T-helper 22 cell (primary cell): ENCODE results near the gene VWCE.
"Not testable (repeated sequence)": the region's sequence is repeated elsewhere in the genome, so short reads cannot be mapped to it uniquely, and the experiment has no call there.

Source experiments
- DNase-seq: peaks from one replicate; pipeline ENCODE4 v3.0.0-alpha.2; 2020; ENCODE audit warnings: low read depth

VWCE gene

DNA sequence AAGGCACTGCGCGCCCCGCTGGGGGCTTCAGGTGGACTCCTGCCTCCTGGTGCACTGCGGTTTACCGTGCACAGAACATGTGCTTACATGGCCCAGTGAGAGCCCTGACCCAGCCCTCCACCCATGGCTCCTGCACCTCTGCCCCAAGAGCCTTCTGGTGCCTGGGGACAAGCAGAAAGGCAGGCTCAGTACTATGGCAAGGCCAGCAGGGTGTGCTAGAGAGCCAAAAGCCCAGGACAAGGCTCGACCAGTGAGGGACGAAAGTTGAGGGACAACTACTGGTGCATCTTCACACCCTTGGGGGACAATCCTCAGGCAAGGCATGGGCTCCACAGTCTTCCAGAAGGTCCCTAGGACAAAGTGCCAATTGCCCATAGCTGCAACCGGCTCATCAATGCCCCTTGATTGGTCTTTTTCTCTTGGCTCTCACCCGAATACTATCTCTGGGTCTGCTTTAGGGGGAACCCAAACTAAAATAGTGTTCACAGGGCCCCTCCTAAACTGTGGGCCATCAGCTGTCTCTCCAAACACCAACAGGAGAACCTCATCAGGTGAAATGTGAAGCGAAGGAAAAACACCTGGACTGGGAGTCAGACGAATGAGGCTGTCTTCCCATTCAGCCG is 40.6 kb downstream of the VWCE start:
- no peak for DNase-seq

GRCh38 chr11:61252332-61252731 is 42.8 kb downstream of the VWCE start:
- not testable (repeated sequence) for DNase-seq

DNA sequence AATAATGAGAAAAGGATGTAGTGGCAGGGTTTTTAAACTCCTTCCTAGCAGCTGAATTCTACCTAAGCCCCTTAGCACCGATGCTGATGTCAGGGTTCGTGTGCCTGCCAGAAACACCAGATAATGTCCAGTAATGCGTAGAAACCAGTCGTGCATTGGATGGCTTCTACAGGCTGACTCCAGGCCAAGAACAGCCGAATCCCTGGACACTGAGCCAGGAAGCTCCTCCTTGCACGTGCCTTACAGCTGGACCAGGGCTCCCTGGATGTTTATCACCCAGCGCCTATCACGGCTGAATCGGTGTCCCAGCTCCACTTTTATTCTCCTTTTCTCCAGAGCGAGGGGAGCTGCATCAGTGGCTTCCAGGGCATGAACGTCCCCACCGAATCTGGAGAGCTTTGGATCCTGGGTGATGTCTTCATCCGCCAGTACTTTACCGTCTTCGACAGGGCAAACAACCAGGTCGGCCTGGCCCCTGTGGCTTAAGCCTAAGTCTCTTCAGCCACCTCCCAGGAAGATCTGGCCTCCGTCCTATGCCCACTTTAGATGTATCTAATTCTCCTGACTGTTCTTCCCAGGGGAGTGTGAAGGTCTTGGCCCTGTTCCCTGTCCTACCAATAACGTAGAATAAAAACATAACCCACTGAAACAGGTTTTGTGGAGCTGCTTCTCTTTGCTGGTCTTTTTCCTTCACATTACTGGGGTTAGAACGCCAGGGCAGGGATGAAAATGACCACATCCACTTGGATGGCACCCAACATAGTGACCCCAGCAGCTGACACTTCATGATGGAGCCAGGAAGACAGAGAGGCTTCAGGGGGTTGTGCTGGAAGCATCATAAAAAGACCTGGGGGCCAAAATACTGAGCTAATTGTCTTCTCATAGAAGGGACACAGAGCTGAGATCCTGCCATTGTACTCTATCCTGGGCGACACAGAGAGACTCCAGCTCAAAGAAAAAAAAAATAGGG is 44.0 kb downstream of the VWCE start:
- DNase-seq = not testable (repeated sequence)

GRCh38 chr11:61249201-61249600 is 45.9 kb downstream of the VWCE start:
- DNase-seq = not testable (repeated sequence)

- not testable (repeated sequence) for DNase-seq
Measured at GRCh38 chr11:61248071-61248470, 47.0 kb downstream of the VWCE start.

DNA sequence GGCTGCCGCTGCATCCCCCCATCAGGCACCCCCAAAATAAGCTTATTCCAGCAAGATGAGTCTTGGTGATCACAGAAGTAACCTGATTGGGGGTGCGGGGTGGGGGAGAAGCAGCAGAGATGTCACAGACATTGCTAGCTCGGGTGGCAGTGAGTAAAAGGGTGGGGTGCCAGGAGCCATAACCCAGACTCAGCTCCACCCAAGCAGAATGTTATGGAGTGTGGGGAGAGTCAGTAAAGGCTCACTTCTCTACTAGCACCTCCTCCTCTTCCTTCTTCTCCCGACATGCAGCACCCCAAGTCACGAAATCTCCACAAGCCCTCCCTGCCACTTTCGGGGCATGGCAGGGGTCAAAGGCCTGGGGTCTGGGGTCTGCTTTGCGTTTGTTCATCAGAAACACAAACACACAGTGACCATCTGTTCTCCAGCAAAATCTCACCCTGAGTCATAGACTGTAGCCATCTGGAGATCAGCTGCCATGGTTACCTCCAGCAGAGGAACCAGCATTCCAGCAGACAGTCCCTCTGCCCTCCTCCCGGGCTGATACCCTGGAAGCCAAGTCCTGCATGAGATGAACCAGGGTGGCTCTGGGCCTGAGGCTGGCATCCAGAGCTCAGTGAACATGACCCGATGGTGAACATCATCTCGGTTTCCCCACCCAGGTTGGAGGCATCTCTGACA is 49.7 kb downstream of the VWCE start:
- not testable (repeated sequence) for DNase-seq

DNA sequence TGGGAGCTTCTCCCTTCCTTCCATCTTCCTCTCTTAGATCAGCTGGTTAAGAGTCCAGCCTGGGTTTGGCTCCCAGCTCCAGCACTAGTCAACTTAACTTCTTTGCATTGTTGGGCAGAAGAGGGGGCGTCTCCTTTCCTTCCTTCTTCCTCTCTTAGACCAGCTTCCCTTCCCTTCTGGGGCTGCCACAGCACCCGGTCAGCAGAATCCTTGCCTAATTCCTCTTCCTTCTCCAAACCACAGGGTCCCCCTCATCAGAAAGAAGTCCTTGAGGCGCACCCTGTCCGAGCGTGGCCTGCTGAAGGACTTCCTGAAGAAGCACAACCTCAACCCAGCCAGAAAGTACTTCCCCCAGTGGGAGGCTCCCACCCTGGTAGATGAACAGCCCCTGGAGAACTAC is 53.6 kb downstream of the VWCE start:
- DNase-seq = not testable (repeated sequence)

- not testable (repeated sequence) for DNase-seq
Measured at GRCh38 chr11:61240875-61241274, 54.2 kb downstream of the VWCE start, which contains the start of gene PGA5. Gene PGA5 (plus strand): TSS chr11:61241175. CDS start chr11:61241227, 52 bp downstream.

GRCh38 chr11:61240288-61240687 is 54.8 kb downstream of the VWCE start:
- DNase-seq = not testable (repeated sequence)

DNA sequence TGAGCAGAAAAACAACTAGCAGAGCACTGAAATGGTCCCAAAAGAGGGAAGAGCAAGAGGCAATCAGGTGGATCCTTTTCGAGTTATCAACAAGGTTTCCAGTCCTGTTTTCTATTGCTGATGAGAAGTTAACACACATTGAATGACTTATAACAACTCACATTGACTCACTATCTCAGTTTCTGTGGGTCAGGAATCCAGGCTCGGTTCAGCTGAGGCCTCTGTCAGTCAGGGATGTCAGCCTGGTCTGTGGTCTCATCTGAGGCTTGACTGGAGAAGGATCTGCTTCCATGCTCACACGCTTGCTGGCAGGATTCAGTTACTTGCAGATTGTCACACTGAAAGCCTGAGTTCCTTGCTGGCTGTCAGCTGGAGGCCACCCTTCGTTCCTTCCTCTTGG is 58.0 kb downstream of the VWCE start:
- DNase-seq = not testable (repeated sequence)

GRCh38 chr11:61232548-61233145 is 62.5 kb downstream of the VWCE start:
- not testable (repeated sequence) for DNase-seq

- DNase-seq = not testable (repeated sequence)
Measured at GRCh38 chr11:61231585-61231984, 63.5 kb downstream of the VWCE start.

DNA sequence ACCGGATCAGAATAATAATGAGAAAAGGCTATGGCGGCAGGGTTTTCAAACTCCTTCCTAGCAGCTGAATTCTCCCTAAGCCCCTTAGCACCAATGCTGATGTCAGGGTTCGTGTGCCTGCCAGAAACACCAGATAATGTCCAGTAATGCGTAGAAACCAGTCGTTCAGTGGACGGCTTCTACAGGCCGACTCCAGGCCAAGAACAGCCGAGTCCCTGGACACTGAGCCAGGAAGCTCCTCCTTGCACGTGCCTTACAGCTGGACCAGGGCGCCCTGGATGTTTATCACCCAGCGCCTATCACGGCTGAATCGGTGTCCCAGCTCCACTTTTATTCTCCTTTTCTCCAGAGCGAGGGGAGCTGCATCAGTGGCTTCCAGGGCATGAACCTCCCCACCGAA is 64.1 kb downstream of the VWCE start:
- not testable (repeated sequence) for DNase-seq

DNA sequence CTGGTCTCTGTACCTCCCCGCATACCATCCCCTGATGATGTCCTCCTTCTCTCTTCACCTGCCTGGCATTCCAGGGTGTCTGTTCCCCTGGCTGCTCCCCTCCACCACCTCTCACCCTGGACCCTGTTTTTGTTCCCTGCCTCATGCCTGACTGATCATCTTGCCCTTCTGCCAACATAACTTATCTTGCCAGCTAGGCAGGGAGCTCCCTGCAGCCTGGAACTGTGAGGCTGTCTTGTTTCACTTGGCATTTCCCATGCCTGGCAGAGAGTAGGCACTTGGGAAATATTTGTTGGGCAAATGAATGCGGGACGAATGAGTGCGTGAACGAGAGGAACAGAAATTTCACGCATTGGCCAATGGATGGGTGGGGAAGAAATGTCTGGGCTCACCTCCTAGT is 65.7 kb downstream of the VWCE start:
- not testable (repeated sequence) for DNase-seq

DNA sequence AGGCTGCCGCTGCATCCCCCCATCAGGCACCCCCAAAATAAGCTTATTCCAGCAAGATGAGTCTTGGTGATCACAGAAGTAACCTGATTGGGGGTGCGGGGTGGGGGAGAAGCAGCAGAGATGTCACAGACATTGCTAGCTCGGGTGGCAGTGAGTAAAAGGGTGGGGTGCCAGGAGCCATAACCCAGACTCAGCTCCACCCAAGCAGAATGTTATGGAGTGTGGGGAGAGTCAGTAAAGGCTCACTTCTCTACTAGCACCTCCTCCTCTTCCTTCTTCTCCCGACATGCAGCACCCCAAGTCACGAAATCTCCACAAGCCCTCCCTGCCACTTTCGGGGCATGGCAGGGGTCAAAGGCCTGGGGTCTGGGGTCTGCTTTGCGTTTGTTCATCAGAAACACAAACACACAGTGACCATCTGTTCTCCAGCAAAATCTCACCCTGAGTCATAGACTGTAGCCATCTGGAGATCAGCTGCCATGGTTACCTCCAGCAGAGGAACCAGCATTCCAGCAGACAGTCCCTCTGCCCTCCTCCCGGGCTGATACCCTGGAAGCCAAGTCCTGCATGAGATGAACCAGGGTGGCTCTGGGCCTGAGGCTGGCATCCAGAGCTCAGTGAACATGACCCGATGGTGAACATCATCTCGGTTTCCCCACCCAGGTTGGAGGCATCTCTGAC is 68.5 kb downstream of the VWCE start:
- DNase-seq = not testable (repeated sequence)

DNA sequence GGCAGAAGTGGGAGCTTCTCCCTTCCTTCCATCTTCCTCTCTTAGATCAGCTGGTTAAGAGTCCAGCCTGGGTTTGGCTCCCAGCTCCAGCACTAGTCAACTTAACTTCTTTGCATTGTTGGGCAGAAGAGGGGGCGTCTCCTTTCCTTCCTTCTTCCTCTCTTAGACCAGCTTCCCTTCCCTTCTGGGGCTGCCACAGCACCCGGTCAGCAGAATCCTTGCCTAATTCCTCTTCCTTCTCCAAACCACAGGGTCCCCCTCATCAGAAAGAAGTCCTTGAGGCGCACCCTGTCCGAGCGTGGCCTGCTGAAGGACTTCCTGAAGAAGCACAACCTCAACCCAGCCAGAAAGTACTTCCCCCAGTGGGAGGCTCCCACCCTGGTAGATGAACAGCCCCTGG is 72.4 kb downstream of the VWCE start:
- not testable (repeated sequence) for DNase-seq

- not testable (repeated sequence) for DNase-seq
Measured at GRCh38 chr11:61222047-61222446, 73.1 kb downstream of the VWCE start, which contains the start of gene PGA4. Gene PGA4 (plus strand): TSS chr11:61222347. CDS start chr11:61222401, 54 bp downstream.

DNA sequence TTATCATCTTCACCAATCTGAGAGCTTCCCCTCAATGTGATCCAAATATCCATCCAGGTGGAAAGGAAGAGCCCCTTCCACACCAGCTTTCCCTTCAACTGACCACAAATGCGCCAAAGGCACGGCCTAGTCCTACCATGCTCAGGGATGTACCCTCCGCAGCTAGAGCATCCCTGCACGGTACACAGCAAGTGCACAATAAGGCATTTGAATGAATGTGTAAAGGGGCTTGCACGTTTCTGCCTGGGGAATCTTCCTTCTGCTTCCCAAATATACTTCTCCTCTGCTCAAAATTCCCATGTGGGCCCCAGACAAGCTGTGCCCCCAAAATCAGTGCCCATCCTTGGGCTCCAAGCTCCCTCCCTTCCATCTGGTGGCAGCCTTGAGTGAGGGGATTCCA is 76.1 kb downstream of the VWCE start:
- not testable (repeated sequence) for DNase-seq

GRCh38 chr11:61218306-61218705 is 76.8 kb downstream of the VWCE start:
- not testable (repeated sequence) for DNase-seq

- not testable (repeated sequence) for DNase-seq
Measured at GRCh38 chr11:61213711-61214324, 81.3 kb downstream of the VWCE start.

- not testable (repeated sequence) for DNase-seq
Measured at GRCh38 chr11:61212202-61212601, 82.9 kb downstream of the VWCE start.
